NCI-H774 (cell line): ENCODE measurements around the gene LGALS1.

ENCODE experiments used
- DNase-seq: peaks from one replicate; lab custom pipeline; 2025; lab: John Stamatoyannopoulos, UW

LGALS1 gene

GRCh38 chr22:37725551-37726240, 50.3 kb downstream of the LGALS1 start:
- no peak for DNase-seq

- no peak for DNase-seq
Measured at GRCh38 chr22:37726241-37726887, 50.9 kb downstream of the LGALS1 start.

- DNase-seq, result no peak
Measured at GRCh38 chr22:37728620-37729019, 53.2 kb downstream of the LGALS1 start.
